ENCODE results near the gene PTPRN2. TPM values are rescaled to one million over a fixed set of nuclear protein-coding genes. Genes with fewer than 3 reads are reported as not detected.

PTPRN2 gene
- polyA plus RNA-seq, 1 experiment: 0.02 TPM

DNA sequence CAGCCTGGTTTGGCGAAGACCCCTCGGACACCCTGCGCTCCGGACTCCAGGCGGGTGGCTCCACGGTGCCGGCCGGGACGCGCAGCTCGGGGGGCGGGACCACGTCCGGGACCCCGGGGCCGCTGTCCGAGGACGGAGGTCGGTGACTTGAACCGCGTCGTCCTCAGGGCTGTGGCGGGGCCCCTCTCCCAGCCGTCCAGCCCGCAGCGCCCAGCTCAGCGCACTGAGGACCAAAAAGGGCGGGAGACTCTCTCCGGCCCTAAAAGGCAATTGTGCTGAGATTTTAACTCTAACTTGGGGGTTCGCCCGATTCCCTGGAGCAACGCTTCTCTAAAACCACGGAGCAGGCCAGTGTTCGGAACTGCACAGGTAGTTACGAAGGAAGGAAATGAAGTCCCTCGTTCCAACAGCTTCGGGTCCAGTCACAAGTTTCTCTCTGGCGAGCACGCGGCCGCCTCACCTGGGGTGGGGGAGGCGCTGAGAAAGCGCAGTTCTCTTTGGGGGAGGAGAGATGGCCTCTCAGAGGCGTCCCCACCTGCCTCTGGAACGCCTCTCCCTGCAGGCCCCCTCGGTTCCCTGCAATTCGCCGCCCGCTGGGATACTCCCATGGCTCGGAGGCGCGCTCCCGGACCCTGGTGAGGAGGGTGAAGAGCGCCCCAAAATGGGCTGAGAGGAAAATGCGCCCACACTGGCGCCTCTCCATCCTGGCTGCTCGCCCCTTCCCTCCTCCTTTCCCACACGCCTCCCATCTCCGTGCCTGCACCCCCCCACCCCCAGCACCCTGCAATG lies 898.2 kb downstream of the PTPRN2 start:
- POLR2A ChIA-PET: no interaction called here

GRCh38 chr7:157688533-157689268 lies 898.9 kb downstream of the PTPRN2 start:
- CTCF ChIA-PET: no interaction called here
- no peak overlapping the region for H3K4me3 ChIP-seq (ENCODE audit: low read depth, low read length)
- H3K27me3 ChIP-seq (ENCODE audit: control insufficient read depth, insufficient read depth, low read length): peaks cover 48% of the 10 kb centered on the region
- POLR2A ChIA-PET: no interaction called here
- no peak overlapping the region for H3K27ac ChIP-seq (ENCODE audit: low read depth, low read length)
- H3K9me3 ChIP-seq (ENCODE audit: control insufficient read depth, insufficient read depth, low read length): no peaks in the 10 kb centered on the region; the same call in 1 of the 2 replicates
- TF ChIP-seq, protein P1, sequence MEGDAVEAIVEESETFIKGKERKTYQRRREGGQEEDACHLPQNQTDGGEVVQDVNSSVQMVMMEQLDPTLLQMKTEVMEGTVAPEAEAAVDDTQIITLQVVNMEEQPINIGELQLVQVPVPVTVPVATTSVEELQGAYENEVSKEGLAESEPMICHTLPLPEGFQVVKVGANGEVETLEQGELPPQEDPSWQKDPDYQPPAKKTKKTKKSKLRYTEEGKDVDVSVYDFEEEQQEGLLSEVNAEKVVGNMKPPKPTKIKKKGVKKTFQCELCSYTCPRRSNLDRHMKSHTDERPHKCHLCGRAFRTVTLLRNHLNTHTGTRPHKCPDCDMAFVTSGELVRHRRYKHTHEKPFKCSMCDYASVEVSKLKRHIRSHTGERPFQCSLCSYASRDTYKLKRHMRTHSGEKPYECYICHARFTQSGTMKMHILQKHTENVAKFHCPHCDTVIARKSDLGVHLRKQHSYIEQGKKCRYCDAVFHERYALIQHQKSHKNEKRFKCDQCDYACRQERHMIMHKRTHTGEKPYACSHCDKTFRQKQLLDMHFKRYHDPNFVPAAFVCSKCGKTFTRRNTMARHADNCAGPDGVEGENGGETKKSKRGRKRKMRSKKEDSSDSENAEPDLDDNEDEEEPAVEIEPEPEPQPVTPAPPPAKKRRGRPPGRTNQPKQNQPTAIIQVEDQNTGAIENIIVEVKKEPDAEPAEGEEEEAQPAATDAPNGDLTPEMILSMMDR (IDR thresholded peaks at IDR 0.05; ENCODE audit: low read depth, low read length): no peak
- DNase-seq (ENCODE audit: low read depth, low spot score): no peak

More for the DNA sequence above, 898.2 kb downstream of the PTPRN2 start:
- CTCF ChIA-PET: no interaction called here
- DNase-seq (ENCODE audit: low read depth, low spot score): no peak
- peaks cover 45% of the 10 kb centered on the region for H3K27me3 ChIP-seq (ENCODE audit: control insufficient read depth, insufficient read depth, low read length)
- no peak overlapping the region for H3K27ac ChIP-seq (ENCODE audit: low read depth, low read length)
- H3K4me3 ChIP-seq (ENCODE audit: low read depth, low read length): no peak overlapping the region
- TF ChIP-seq, protein P1 (IDR thresholded peaks at IDR 0.05; ENCODE audit: low read depth, low read length): no peak
- no peaks in the 10 kb centered on the region; the same call in 1 of the 2 replicates for H3K9me3 ChIP-seq (ENCODE audit: control insufficient read depth, insufficient read depth, low read length)

DNA sequence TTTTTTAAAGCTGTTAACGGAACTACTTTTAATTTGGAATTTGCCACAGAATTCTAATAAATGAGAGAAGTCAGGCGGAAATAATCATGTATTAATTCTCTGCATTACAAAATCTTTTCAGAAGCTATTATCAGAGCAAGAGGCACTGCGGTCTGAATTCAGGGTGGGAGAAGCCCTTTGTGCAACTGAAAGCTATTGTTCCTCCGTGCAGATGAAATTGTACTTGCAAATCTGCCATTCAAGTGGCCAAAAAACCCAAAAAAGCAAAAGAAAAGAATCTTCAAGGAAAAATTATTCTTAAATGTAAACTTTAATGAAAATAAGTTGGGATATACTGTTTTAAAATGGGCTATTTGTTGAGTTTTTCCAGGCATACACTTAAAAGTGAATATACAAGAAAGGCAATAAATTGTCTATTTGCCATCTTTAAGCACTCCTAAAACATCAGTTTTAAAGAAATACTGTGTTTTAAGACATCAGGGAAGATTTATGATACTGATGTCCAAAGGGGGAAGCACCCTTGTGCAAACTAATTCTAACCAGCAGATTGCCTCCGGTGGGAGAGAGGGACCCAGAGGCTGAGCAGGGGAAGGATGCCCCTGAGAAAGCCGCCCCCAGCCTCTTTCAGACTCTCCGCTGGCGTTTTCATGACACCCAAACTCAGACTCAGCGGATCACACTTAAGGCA lies 899.6 kb downstream of the PTPRN2 start:
- DNase-seq (ENCODE audit: low read depth, low spot score): no peak
- Histone ChIP-seq H3K4me3 (ENCODE audit: low read depth, low read length) (no peak overlapping the region), H3K27ac (ENCODE audit: low read depth, low read length) (no peak overlapping the region), H3K27me3 (ENCODE audit: control insufficient read depth, insufficient read depth, low read length) (peaks cover 53% of the 10 kb centered on the region), H3K9me3 (ENCODE audit: control insufficient read depth, insufficient read depth, low read length) (no peaks in the 10 kb centered on the region; the same call in 1 of the 2 replicates)
- TF ChIP-seq, protein P1 (IDR thresholded peaks at IDR 0.05; ENCODE audit: low read depth, low read length): no peak
- POLR2A ChIA-PET: no interaction called here
- CTCF ChIA-PET: no interaction called here

GRCh38 chr7:157687158-157687557 lies 900.5 kb downstream of the PTPRN2 start:
- no peak for DNase-seq (ENCODE audit: low read depth, low spot score)
- H3K27ac ChIP-seq (ENCODE audit: low read depth, low read length): no peak overlapping the region
- POLR2A ChIA-PET: no interaction called here
- peaks cover 54% of the 10 kb centered on the region for H3K27me3 ChIP-seq (ENCODE audit: control insufficient read depth, insufficient read depth, low read length)
- H3K4me3 ChIP-seq (ENCODE audit: low read depth, low read length): no peak overlapping the region
- TF ChIP-seq, protein P1 (IDR thresholded peaks at IDR 0.05; ENCODE audit: low read depth, low read length): no peak
- CTCF ChIA-PET: no interaction called here
- H3K9me3 ChIP-seq (ENCODE audit: control insufficient read depth, insufficient read depth, low read length): no peaks in the 10 kb centered on the region; the same call in 1 of the 2 replicates
